Measurements from ENCODE around the gene CCR7.
A peak's percentile ranks its signal among the peaks of the same experiment; 100 is the strongest.

The CCR7 gene

DNA sequence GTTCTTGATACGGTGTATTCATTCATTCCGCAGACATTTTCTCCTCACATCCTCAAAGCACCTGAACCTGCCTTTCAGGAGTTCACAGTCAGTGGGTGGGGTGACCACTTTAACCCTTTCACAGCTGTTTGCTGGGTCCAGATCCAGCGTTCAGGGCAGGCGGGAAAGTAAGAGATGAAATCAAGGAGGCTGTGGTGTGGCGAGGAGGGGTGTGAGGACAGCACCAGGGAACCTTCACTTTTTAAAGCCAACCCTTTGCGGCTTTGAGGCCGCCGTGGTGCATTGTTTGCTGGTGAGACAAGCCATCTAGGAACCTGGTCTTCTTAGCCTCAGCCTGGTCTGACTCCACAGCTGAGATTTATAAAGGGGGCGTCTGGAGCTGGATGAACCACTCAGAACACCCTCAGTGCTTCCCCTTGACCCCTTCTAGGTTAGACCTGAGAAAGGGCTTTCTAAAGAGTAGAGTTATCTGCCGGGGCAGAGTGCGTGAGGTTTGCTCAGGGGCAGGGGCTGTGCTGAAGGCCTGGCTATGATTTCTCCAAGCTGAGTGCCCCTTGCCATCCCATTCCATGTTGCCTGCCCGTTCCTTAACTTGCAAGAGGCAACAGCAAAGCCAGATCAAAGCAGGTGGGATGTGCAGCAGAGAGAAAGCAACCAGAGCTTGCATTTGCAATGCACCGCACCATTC is 933 bp downstream of the CCR7 start:
- TF ChIP-seq CTCF (IDR thresholded peaks at IDR 0.05; ENCODE audit: borderline replicate concordance, insufficient read depth, low read depth, low read length): no peak
- H3K4me3 ChIP-seq (ENCODE audit: low read depth, low read length): peak overlapping the region; percentile 64

DNA sequence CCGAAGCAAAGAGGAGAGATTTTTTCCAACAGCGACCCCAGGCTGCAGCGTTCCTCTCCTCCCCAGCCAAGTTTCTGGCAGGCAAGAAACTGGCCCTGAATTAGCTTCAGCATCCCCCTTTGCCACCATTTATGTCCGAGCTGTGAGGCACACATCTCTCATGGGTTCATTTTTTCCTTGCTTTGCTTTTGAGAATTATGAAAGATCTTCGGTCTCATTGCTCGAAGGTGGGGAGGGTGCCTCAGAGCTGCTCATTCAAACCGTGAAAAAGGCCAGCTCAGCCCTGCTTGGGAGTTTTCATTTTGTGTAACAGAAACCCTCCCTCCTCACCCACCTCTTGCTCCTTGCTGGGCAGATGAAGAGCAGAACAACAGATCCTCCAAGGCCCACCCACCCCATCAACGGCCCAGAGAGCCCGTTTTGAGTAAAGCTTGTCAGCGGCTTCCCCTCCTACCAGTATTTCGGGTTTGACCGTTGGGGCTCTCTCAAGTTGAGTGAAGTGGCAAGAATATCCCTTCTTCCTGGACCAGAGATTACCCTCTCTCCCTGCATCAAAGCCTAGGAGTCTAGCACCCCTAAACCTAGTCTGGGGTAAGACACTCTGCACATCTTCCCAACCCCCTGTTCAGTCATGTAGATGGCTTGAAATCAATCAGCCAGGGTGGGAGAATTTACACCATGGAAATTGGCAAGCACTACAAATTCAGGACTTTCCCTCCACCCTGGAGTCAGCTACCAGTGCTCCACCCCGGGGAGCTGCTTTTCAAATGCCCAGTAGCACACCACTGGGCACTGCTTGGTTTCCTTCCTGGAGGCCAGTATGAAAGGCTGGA is 1.8 kb downstream of the CCR7 start:
- peak overlapping the region; percentile 64 for H3K4me3 ChIP-seq (ENCODE audit: low read depth, low read length)
- no peak for TF ChIP-seq CTCF (IDR thresholded peaks at IDR 0.05; ENCODE audit: borderline replicate concordance, insufficient read depth, low read depth, low read length)

DNA sequence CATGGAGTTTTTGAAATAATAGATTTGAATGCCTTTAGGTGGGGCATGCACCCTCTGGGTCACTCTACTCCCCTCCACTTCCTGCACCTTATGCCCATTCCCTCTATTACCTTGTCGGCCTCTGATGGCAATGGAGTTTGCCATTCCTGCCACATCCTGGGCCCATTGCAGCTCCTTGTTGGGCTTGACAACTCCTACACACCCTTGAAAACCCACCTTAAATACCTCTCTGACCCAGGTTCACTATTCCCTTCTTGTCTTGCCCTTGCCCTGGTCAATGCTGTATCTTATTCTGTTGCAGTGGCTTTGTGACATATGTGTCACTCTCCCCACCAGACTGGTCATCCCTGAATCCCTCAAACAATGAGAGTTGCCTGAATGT is 2.4 kb downstream of the CCR7 start:
- H3K4me3 ChIP-seq (ENCODE audit: low read depth, low read length): peak overlapping the region; percentile 64
- TF ChIP-seq CTCF (IDR thresholded peaks at IDR 0.05; ENCODE audit: borderline replicate concordance, insufficient read depth, low read depth, low read length): no peak

- TF ChIP-seq CTCF (IDR thresholded peaks at IDR 0.05; ENCODE audit: borderline replicate concordance, insufficient read depth, low read depth, low read length): peak; percentile 68
These were observed 3.2 kb downstream of the CCR7 start for GRCh38 chr17:40561871-40562611.

DNA sequence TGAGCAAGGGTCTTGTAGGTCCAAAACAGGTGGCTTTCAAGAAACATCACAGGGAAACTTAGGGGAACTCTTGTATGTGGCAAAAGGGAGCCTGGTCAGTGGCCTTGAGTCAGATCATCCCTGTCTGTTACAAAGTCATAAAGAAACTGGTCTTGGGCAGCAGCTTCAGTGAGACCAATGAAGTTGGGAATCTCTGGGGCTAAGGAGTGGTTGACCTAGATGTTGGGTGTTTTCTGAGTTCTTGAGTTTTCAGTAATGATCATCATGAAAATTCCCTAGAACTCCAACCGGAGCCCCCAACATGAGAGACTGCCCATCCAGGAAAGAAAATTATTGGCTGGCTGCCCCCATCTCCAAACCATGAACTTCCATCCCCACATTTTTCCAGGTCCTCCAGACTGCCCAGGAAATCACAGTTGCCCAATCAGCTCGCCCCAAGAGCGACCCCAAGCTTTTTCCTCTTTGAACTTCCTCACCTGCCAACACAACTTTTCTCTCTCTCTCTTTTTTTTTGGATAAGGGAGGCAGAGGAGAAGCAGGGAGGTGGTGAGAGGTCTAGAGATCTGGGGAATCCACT is 3.9 kb downstream of the CCR7 start:
- peak overlapping the region; percentile 64 for H3K4me3 ChIP-seq (ENCODE audit: low read depth, low read length)
- TF ChIP-seq CTCF (IDR thresholded peaks at IDR 0.05; ENCODE audit: borderline replicate concordance, insufficient read depth, low read depth, low read length): no peak

More at GRCh38 chr17:40561871-40562611, 3.2 kb downstream of the CCR7 start:
- H3K4me3 ChIP-seq (ENCODE audit: low read depth, low read length): peak overlapping the region; percentile 64

GRCh38 chr17:40560592-40561293 is 4.5 kb downstream of the CCR7 start:
- no peak for TF ChIP-seq CTCF (IDR thresholded peaks at IDR 0.05; ENCODE audit: borderline replicate concordance, insufficient read depth, low read depth, low read length)
- peak overlapping the region; percentile 64 for H3K4me3 ChIP-seq (ENCODE audit: low read depth, low read length)
